Muscle of arm (tissue), 12 donors: ENCODE data around the gene TMEM259. TPM values are rescaled to one million over a fixed set of nuclear protein-coding genes. Genes with fewer than 3 reads are reported as not detected.

Experiments
- DNase-seq: peaks from one replicate; pipeline ENCODE4 v3.0.0-alpha.2; 2013
- polyA plus RNA-seq, 12 donors: library from polyadenylated mRNA; unstranded; fragments of 120-200 nt; gene quantifications; one replicate each; pipeline ENCODE4 v1.2.1, GENCODE V29; 2013; ENCODE audit not compliant: insufficient read length in 12 of 12

The TMEM259 gene
- polyA plus RNA-seq, 12 donors, result 56.1 to 123 (median 70.5) TPM; not detected in 1

DNA sequence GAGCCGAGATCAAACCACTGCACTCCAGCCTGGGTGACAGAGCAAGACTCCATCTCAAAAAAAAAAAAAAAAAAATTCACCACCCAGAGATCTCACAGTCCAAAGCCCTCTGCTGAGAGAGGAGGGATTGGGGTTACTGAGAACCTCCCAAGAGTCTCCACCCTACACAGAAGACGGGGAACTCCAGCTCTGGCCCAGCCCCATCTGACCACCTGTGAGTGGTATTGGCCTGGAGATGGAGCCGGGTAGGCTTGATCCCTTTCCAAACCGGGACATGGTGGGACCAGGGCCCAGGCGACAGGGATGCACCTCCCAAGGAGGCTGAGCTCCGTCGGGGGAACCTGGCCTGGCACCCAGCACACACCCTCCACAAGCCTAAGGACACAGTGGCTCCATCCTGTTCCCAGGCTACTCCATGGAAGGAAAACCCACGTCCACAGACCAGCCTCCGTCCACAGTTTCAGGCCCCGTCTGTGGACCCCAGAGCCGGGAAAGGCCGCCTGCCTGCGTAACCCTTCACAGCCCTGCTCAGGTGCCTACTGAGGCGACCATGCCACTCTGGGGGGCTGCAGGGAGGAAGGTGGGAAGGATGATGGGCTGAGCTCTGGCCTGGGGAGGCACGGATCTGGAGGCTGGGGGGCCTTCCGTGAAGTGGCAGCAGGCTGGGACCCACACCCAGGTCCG lies 1.8 kb downstream of the TMEM259 start:
- no peak for DNase-seq

DNA sequence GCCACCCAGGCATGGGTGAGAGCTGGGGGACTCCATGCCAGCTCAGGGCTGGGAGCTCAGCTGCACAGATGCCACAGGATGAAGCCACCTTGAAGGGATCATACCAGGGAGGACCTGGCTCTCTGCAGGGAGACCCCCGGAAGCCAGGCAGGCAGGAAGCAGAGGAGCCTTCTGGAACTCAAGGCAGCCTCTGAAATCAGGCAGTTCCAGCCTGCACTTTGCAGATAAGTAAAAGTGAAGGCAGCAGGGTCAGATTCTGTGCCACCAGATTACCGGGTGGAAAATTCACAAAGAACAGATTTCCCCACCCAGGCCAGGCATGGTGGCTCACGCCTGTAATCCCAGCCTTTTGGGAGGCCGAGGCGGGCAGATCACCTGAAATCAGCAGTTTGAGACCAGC lies 2.5 kb downstream of the TMEM259 start:
- DNase-seq, result no peak

DNA sequence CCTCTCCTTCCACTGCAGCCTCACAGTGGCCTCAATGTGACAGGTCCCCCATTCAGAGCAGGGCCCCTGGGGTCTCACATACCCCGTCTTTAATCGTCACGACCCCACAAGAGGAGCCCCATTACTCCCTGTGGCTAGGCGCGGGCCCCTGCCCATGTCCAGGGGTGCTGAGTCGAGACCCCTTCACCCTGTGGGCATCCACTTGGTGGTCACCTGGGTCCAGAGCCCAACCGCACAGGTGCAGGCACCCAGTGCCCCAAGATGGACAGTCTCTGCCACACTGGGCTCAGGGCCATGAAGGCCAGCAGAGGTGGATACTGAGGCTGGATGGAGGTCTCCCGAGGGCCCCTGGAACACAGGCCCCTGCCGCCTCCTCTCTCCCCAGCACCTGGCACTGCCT lies 3.0 kb downstream of the TMEM259 start:
- no peak for DNase-seq

DNA sequence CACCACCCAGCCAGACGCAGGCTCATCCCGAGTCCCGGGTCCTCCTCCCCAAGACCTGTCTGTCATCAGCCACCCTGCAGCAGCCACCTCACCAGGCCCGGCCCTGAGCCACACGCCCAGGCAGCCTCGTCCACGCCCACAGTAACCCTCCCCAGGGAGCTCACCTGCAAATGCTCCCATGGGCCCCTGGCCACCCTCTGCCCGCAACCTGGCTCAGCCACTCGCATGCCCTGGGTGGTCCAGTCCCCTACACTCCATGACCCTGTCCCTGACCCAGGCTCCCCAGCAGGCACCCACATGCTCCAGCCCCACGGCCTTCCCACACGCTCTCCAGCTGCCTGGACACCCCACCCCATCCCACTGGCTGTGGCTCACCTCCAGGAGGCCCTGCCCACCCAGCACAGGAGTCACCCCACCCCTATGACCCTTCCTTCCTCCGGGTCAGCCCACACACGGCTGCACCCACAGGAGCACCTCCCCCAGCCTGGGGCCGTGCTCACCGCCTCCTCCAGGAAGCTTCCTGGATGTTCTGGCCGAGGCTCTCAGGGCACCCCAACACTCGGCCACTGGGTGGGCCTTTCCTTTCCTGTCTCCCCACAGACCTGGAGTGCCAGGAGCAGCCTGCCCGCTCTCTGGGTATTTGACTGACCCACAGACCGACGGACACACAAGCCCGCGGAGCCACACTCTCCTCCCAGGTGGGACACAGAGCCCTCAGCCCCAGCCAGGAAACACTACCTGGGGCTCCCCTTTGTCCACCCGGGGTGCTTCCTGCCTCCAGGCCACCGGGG lies 3.6 kb downstream of the TMEM259 start:
- no peak for DNase-seq

DNA sequence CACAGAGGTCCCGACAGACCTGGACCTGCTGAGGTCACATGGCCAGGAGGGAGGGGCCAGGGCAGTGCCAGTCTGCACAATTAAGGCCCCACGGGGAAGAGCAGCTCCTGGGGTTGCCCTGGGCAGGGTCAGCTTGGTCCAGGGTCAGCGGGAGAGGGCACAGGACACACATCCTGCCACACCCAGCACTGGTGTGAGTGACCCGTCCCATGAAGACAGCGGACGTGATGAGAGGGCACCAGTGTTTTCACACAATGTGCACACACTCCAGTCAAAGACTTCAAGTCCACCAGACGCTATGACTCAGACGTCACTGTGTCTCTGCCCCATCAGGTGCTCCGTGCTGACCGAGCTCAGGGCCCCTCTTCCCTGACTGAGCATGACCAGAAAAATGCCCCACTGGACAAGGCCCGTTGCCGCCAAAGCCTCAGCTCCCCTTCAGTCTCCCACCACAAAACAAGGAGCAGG lies 4.2 kb downstream of the TMEM259 start:
- no peak for DNase-seq

DNA sequence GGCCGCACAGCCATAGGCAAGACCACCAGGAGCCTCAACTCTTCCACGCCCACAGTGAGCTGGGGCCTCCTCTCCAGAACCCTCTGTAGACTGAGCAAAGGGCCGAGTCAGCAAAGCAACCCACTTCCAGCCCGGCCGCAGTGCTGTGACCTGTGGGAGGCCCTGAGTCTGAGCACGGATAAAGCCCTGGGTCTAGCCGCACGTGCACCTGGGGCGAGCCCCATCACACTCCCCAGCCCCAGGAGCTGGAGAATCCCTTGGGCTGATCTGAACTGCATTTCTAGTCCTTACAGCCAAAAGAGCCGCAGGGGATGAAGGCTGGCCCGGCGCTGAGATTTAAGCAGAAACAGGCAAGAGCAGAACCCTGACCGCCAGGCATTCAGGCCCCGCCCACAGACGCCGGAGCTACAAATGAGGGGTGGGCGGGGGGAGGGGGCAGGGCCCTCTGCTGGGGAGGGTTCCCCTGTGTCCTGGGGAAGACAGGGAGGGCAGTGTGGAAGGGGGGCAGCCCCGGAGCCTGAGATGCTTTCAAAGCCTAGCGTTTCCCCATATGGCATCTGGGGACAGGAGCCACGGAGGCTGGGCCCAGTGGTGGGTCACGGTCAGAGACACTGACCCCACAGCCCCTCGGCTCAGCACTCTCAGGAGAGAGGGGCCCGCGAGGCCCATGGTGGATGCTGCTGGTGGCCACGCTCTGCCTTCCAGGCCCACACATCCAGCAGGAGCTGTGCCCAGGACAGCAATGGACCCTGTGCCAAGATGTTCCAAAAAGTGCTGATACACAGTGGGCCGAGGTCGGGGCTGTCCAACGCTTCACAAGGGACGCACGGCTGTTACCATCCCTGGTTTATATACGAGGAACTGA lies 4.9 kb downstream of the TMEM259 start:
- DNase-seq, result no peak

DNA sequence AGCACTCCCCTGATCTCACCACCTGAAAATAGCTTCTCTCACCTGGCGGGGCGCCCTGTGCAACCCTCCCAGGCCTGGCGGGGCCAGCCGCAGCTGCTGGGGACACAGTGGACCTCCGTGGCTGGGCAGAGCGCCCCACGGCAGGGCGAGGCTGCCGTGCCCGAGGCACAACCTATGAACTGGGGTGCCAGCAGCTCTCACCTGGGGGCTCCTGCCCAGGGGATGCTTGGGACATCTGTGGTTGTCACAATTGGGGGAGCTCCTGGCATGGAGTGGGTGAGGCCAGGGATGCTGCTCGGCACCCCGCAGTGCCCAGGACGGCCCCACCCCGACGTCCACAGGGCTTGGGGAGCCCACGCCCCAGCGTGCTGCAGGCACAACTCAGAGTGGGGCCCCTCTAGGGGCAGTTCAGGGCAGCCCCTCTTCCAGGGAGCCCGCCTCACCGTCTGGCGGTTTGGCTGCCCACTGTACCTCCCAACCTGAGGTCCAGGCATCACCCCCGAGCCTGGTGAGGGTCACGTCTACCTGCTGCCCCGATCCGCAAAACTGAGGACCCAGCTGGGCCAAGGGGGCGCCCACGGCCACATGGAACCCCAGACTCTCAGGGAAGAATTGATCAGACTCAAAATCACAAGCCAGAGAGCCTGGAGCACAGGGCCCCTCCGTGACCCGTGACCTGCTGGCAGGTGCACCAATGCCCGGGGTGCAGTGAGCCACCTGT lies 5.7 kb downstream of the TMEM259 start:
- DNase-seq, result no peak

DNA sequence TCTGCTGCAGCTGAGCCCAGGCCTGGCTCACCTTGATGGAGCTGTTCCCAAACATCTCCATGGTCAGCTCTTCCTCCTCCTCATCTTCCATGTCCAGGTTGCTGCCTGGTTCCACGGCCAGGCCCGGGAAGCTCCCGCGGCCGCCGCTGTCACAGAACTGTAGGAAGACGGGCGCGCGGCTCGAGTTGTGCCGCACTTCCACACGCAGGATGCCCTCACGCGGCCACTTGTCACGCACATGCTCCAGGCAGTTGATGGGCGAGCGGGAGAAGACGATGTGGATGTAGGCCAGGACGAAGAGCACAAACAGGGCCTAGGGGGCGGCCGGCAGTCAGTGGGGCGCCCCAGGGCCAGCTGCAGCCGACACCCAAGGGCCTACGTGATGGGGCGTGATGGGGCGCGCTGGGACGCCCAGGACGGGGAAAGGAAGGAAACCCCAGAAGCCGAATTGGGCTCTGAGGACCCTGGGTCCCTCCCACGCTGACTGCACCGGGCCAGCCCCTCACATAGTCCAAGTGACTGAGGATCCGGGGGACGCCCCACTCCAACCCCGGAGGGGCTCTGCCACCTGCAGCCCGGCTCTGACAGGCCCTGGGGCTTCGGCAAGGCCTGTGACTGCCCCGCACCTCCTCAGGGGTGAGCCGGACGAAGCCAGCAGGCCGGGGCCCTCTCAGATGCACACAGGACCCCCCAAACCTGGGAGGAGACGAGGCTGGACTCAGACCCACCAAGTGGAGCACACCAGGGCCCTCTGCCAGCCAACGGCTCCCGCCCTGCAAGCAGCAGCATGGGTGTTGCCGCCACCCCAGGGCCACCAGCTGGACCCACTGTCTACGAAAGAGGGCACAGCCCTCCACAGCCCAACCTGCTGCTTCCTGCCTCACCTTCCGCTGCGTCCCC lies 6.5 kb downstream of the TMEM259 start:
- no peak for DNase-seq

DNA sequence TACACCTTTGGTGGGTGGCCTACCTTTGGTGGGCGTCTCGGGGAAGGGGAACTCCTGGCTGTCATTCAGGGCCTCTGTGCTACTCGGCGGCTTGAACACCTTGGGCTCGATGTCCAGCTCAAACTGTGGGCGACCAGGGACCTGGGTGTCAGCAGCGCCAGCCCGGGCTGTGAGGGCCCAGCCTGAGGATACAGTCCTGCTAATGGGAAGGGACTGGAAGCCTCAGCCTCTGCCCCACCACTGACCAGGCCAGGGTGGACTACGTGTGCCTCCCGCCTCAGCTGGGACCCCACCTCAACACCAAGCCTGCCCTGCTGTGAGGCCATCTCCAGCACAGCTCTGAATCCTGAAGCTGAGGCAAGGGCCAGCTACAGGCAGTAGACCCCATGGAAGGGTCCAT lies 7.7 kb downstream of the TMEM259 start:
- DNase-seq, result no peak

DNA sequence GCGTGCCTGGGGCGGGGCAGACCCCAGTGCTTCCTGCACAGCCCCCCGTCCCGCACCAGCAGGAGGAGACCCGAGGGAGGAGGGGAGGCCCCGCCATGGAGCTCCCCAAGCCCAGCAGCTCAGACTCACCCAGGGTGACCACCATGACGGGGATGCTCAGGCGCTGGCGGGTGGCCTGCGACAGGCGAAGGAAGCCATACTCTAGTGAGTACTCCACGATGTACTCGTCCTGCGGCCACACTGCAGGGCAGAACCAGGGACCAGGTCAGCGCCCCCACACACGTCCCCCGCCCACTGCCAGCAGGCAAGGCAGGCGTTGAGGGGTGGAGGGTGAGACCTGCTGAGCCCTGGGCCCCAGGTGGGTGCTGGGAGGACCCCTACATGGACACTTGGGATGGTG lies 8.6 kb downstream of the TMEM259 start:
- DNase-seq, result no peak

DNA sequence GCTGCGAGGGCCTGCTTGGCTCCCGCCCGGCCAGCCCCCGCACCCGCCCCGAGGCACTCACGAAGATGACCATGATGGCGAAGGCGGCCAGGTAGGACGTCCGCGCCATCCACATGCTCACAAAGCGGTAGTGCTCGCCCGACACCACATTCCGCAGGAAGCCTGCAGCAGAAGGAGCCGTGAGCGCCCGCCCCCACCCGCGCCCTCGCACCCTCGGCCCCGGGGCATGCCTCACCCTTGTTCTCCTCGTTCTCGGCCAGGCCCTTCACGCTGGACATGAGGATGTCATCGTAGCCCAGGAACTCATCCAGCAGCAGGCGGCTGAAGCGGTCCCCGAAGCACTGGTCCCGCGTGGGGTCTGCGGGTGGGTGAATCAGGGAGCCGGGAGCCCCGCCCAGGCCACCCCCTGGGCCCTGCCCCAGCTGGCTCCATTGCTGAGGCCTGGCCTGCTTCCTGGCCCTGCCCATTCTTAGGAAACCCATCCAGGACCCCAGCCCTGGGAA lies 9.0 kb downstream of the TMEM259 start:
- DNase-seq, result no peak

DNA sequence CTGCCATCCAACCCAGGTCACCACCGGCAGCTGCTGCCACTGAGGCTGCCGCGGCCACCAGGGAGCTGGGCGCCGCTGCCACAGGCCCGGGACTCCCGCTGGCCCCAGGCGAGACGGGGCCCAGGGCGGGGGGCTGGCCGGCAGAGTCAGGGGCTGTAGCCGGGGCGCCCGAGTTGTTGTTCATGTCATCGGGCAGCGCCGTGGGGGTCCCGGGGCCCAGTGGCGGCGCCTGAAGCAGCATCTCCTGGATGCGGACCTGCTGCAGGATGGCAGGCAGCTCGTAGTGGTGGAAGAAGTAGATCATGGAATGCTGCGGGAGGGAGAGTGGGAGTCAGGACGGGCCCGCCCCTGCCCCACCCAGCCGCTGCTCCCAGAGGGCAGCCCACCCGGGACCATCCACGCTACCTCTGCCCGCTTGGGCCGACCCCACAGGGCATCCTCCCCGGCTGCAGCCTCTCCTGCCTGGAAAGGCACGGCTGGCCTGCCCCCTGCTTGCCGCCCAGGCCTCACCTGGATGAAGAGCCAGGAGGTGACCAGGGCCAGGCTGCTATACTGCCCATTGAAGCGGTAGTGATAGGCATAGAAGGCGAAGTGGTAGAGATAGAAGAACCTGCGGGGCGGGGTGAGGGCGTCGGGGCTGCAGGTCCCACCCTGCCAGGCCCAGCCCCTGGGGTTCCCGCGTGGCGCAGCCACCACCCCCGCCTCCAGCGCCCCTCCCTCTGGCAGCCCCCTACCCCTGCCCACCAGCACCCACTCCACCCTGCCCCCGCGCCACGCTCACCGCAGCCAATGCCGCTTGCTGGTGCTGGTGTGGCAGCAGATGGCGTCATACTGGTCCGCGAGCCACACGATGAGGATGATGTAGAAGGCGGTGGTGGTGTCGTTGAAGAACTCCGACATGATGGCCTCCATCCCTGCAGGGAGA lies 10.1 kb downstream of the TMEM259 start:
- no peak for DNase-seq

DNA sequence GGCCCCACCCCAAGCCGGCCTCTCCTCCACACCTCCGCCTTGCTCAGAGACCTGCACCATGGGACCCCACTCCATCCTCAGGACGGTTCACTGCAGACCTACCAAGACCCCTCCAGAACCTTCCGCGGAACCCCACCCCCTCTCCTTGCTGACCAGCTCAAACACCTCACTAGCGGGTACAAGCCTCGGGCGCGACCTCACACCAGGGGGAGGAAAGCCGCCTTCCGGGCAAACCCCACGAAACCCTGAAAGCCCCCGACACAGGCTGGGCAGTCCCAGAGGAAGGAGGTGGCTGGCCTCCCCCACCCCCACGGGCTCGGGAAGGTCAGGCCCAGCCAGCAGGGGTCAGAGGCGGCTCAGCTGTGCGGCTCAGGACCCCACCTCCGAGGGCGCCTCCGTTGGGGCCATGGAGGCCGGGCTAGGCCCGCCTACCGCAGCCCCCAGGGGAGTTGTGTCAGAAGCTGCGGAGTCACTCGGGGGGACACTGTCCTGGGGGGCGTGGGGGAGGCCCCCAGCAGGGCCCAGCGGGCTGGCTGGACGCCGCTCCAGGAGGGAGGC lies 10.9 kb downstream of the TMEM259 start:
- no peak for DNase-seq

DNA sequence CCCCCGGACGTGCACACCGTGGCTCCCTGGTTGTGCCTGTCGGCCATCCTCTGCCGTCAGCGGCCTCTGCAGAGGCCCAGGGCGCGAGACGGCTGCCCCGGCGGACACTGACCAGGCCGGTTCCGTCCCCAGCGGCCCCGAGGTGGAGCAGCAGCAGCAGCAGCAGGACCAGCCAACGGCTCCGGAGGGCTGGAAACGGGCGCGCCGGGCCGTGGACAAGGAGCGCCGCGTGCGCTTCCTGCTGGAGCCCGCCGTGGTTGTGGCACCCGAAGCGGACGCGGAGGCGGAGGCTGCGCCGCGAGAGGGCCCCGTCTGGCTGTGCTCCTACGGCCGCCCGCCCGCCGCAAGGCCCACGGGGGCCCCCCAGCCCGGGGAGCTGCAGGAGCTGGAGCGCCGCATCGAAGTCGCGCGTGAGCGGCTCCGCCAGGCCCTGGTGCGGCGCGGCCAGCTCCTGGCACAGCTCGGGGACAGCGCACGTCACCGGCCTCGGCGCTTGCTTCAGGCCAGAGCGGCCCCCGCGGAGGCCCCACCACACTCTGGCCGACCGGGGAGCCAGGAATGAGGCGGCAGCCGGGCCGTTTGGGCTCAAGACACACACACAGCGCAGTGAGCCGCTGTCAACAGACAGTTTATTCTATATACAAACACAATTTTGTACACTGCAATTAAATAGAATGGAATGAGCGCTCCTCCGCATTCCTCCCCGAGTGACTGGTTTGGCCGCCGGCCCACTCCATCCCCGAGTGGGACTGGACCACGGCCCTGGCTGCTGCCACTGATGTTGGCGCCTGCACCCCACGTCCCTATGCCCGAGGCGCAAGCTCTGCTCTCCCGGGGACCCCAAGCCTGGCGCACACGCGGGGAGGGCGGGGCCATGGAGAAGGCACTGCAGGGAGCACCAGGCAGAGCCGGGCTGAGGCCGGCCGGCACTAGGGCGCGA lies 11.6 kb downstream of the TMEM259 start:
- no peak for DNase-seq

DNA sequence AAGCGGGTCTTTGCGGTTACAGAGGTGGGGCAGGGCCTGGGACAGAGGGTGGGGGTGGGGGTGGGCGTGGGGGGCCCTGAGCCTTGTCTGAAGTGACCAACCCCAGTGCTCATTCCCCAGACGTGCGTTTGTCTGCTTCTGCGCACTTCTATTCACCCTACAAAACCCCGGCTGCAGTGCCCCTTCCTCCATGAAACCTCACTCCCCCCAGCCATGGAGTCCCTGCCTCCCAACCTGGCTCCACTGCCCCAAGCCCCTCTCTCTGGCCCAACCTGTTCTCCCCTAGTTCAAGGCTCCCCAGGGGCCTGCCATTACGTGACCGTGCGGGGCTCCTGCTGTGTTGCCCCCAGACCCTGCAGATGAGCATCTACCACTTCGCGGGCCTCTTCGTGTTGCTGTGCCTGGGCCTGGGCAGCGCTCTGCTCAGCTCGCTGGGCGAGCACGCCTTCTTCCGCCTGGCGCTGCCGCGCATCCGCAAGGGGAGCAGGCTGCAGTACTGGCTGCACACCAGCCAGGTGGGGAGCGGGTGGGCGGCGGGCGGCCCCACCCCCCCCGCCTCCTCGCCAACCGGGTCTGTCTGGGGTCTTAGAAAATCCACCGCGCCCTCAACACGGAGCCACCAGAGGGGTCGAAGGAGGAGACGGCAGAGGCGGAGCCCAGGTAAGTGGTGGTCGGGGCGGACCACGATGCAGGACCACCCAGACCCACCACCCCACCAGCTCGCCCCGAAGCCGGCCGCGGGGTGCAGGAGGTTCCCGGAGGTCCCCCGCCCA lies 12.5 kb downstream of the TMEM259 start:
- DNase-seq, result no peak

DNA sequence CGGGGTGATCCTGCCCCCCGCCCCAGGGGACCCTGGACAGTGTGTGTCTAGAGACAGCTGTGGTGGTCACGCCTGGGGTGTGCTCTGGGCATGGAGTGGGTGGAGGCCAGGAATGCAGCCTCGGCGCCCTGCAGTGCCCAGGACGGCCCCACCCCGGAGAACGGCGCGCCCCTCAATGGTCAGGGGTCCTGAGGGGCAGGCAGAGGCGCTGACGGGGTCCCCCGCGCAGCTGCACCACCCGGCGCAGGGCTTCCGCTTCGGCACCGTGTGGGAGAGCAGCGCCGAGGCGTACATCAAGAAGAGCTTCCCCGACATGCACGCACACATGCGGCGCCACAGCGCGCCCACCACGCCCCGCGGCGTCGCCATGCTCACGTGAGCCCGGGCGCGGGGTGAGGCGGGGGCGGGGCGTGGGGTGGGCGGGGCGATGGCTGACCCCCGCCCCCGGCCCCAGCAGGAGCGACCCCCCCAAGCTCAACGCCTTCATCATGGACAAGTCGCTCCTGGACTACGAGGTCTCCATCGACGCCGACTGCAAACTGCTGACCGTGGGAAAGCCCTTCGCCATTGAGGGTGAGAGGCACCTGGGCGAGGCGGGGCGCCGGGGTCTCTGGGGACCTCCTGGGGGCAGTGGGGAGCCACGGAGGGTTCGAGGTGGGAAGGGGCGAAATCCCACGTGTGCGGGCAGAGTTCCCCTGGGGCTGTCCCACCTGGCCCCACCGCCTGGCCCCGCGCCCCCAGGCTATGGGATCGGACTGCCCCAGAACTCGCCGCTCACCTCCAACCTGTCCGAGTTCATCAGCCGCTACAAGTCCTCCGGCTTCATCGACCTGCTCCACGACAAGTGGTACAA lies 13.3 kb downstream of the TMEM259 start:
- no peak for DNase-seq
